Endothelial cell of umbilical vein (primary cell): ENCODE measurements around the gene TSPAN9.

Experiments used
- EZH2 ChIP-seq: IDR thresholded peaks from 2 replicates; pipeline ENCODE4 v1.6.1; 2012; ENCODE audit warnings: borderline replicate concordance, low read depth, mild to moderate bottlenecking, moderate library complexity, low read length, inconsistent platforms; ENCODE audit not compliant: severe bottlenecking
- POLR2A ChIP-seq: IDR thresholded peaks from 2 replicates; pipeline ENCODE4 v1.6.1; 2012; ENCODE audit warnings: low read depth, mild to moderate bottlenecking, control low read depth, low read length
- POLR2AphosphoS5 ChIP-seq: IDR thresholded peaks from 2 replicates; pipeline ENCODE4 v1.6.1; 2012; ENCODE audit warnings: low read depth, mild to moderate bottlenecking, control low read depth, low read length, moderate library complexity; ENCODE audit not compliant: insufficient read depth
- TF ChIP-seq, protein P1 (sequence below), 2 donors: IDR thresholded peaks; 1 replicate in 1 of 2; 2 replicates in 1 of 2; pipeline ENCODE4 v1.5.1; 2011; ENCODE audit warnings: low read length in 2 of 2, mild to moderate bottlenecking in 2 of 2, moderate library complexity in 2 of 2, control low read depth in 1 of 2, inconsistent platforms in 1 of 2, low read depth in 1 of 2; ENCODE audit not compliant: insufficient read depth in 1 of 2; ENCODE audit errors: extremely low read depth in 1 of 2
- TF ChIP-seq, protein P2 (sequence below): IDR thresholded peaks from 2 replicates; pipeline ENCODE4 v1.6.1; 2011; ENCODE audit not compliant: insufficient read depth, insufficient read length

DNA sequence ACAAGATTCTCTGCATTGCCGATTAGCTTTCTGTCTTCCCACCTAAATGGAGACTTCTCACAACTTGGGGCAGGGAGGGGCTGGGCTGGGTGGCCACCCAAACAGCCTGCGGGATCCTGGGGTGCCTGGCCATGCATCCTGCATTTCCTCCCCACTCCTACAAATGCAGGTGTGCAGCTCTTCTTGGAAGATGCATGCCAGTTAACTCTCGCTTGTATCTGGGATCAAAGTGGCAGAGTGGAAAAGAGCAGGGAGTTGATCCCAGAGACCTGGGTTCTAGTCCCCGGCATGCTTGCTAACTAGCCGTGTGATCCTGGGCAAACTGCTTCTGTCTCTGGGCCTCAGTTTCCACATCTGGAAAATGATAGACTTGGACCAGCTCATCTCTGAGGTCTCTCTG lies 136.6 kb downstream of the TSPAN9 start:
- TF ChIP-seq, protein P1, sequence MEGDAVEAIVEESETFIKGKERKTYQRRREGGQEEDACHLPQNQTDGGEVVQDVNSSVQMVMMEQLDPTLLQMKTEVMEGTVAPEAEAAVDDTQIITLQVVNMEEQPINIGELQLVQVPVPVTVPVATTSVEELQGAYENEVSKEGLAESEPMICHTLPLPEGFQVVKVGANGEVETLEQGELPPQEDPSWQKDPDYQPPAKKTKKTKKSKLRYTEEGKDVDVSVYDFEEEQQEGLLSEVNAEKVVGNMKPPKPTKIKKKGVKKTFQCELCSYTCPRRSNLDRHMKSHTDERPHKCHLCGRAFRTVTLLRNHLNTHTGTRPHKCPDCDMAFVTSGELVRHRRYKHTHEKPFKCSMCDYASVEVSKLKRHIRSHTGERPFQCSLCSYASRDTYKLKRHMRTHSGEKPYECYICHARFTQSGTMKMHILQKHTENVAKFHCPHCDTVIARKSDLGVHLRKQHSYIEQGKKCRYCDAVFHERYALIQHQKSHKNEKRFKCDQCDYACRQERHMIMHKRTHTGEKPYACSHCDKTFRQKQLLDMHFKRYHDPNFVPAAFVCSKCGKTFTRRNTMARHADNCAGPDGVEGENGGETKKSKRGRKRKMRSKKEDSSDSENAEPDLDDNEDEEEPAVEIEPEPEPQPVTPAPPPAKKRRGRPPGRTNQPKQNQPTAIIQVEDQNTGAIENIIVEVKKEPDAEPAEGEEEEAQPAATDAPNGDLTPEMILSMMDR (IDR thresholded peaks at IDR 0.05; ENCODE audit: extremely low read depth in 1 of 2, insufficient read depth in 1 of 2, low read depth in 1 of 2, low read length in 2 of 2), result no peak
- no peak for TF ChIP-seq POLR2A
- TF ChIP-seq EZH2, result no peak
- TF ChIP-seq, protein P2, sequence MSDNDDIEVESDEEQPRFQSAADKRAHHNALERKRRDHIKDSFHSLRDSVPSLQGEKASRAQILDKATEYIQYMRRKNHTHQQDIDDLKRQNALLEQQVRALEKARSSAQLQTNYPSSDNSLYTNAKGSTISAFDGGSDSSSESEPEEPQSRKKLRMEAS, result no peak
- TF ChIP-seq POLR2AphosphoS5, result no peak
